Spleen (tissue), 11 donors: ENCODE measurements around the gene UXS1. TPM values are rescaled to one million over a fixed set of nuclear protein-coding genes. Genes with fewer than 3 reads are reported as not detected.

ENCODE experiments used
- DNase-seq: peaks from one replicate; pipeline ENCODE4 v3.0.0-alpha.2; 2020
- H3K27ac ChIP-seq, 8 donors: fragments of 200-600 bp; sonication (generic) in 7 of 8; 1 replicate in 4 of 8; 2 replicates in 4 of 8; pipeline versions ENCODE4 v1.5.0 to v1.8.0; 2016 to 2021; ENCODE audit warnings: inconsistent platforms in 4 of 8, mild to moderate bottlenecking in 4 of 8, moderate library complexity in 1 of 8
- H3K27me3 ChIP-seq, 7 donors: fragments of 200-600 bp; sonication (generic) in 6 of 7; replicated peaks in 1 of 7; 1 replicate in 4 of 7; 2 replicates in 3 of 7; pipeline versions ENCODE4 v1.5.0 to v1.8.0; 2016 to 2021; ENCODE audit warnings: inconsistent platforms in 3 of 7, mild to moderate bottlenecking in 1 of 7
- H3K36me3 ChIP-seq, 6 donors: fragments of 200-600 bp; sonication (generic) in 5 of 6; 1 replicate in 4 of 6; 2 replicates in 2 of 6; pipeline versions ENCODE4 v1.5.0 to v1.8.0; 2016 to 2021; ENCODE audit warnings: inconsistent platforms in 2 of 6
- H3K4me1 ChIP-seq, 6 donors: fragments of 200-600 bp; sonication (generic) in 5 of 6; 1 replicate in 3 of 6; 2 replicates in 3 of 6; pipeline versions ENCODE4 v1.5.0 to v1.8.0; 2016 to 2021; ENCODE audit warnings: inconsistent platforms in 3 of 6
- H3K4me3 ChIP-seq, 8 donors: fragments of 200-600 bp; sonication (generic) in 7 of 8; 1 replicate in 4 of 8; 2 replicates in 4 of 8; pipeline versions ENCODE4 v1.5.0 to v1.8.0; 2016 to 2021; ENCODE audit warnings: inconsistent platforms in 4 of 8, mild to moderate bottlenecking in 4 of 8, moderate library complexity in 2 of 8
- H3K9me3 ChIP-seq, 8 donors: fragments of 200-600 bp; sonication (generic) in 7 of 8; 1 replicate in 4 of 8; 2 replicates in 4 of 8; pipeline versions ENCODE4 v1.5.0 to v1.8.0; 2016 to 2021; ENCODE audit warnings: inconsistent platforms in 4 of 8
- POLR2A ChIP-seq, 3 donors: fragments of 450-650 bp; IDR thresholded peaks; one replicate each; pipeline ENCODE4 v1.5.1; 2017; ENCODE audit warnings: antibody characterized with exemption in 3 of 3, mild to moderate bottlenecking in 1 of 3
- POLR2AphosphoS5 ChIP-seq, 3 donors: sonication (generic); formaldehyde crosslinking; IDR thresholded peaks; one replicate each; pipeline ENCODE4 v1.5.1; 2017; ENCODE audit warnings: antibody characterized with exemption in 3 of 3
- WGBS, 5 donors: extraction: QIAGEN DNeasy Blood & Tissue Kit in 3 of 5; methylation state at CpG; one replicate each; pipeline versions ENCODE4 v1.1.5 to v1.1.7; 2013 to 2018; 5-methylcytosine and 5-hydroxymethylcytosine counted together
- intact Hi-C: fragments of 100-400 bp; cut with DNase I; formaldehyde crosslinking; loops from one replicate; pipeline ENCODE4 v1.15.0; 2023; ENCODE audit warnings: low total_unique reads
- polyA plus RNA-seq, 3 donors: library from polyadenylated mRNA; stranded (reverse); fragments of 200-250 nt; gene quantifications; one replicate each; pipeline ENCODE4 v1.2.1, GENCODE V29; 2013
- total RNA-seq, 7 donors: library from RNA; depleted of rRNA in 3 of 7; stranded (reverse); fragments of >200 nt in 3 of 7; fragmentation: NEBNext Ultra II Directional in 4 of 7; extraction: Animal tissue kit (Norgen Biotek cat#: 25700) in 4 of 7; gene quantifications; one replicate each; pipeline versions ENCODE4 v1.1.0 to v1.2.1, GENCODE V29; 2016 to 2021
- TF ChIP-seq, protein P1 (sequence below), 11 experiments: fragments of 200-600 bp in 7 of 11; fragments of 450-650 bp in 4 of 11; sonication (generic) in 4 of 11; IDR thresholded peaks in 8 of 11; conservative IDR thresholded peaks in 3 of 11; 1 replicate in 7 of 11; 2 replicates in 4 of 11; pipeline versions ENCODE4 v1.4.0 to v1.8.0; 2016 to 2021; ENCODE audit warnings: antibody characterized with exemption in 11 of 11, inconsistent platforms in 4 of 11, mild to moderate bottlenecking in 1 of 11
- donor health status: healthy with polysubstance abuse.
- donor health status: DM: no; HTN: no; CAD: no; lungs with moderate emphysema.
- donor health status: DM: no; HTN: no; CAD: no.
- donor health status: Bipolar disorder and iron deficiency.
- donor health status: healthy.
- donor health status: DM: no; HTN: no; CAD: no.
- donor health status: DM: yes; HTN: yes; CAD: no.

The UXS1 gene
- total and polyA plus RNA-seq, 10 donors = 9.5 to 60.1 (median 40.3) TPM

DNA sequence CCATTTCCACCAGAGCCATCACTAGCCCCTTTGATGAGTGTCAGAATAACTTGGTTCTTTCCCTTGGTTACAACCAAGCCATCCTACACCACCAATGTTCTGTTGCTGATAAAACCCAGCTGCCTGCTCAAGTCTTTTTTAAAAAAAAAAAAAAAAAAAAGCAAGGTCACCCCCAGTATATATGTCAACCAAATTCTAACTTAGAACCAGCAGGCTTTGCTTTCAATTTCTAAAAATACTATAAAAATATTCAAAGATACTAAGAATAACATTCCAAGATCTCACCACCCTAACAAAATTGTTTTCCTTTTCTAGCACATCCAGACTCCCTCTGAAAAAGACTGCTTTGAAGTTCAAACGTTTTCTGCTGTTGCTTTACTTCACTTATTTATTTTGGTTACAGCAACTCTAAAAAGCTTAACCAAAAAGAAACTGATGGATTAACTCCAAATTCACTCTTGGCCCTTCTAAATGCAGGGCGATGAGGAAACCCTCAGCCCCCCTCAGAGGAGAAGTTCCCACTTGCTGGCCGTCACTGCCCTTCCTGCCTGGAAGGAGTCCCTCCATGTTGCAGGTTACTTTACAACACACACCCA, 10.9 kb downstream of the UXS1 start:
- Histone ChIP-seq H3K27me3 (no peaks in the 10 kb centered on the region), H3K4me1 (peaks cover 0 to 78% (median 31%) of the 10 kb centered on the region in 6 donors), H3K4me3 (no peak overlapping the region), H3K9me3 (no peaks in the 10 kb centered on the region), H3K27ac (peak overlapping the region in 6 of 8 donors; percentile 14 to 46 (median 25)), H3K36me3 (no peaks in the 10 kb centered on the region)
- intact Hi-C loops = no loop called here
- 15 to 21% (median 18%) methylated on average over 3 of the region's 3 CpGs for WGBS, 5 donors
- TF ChIP-seq, protein P1, sequence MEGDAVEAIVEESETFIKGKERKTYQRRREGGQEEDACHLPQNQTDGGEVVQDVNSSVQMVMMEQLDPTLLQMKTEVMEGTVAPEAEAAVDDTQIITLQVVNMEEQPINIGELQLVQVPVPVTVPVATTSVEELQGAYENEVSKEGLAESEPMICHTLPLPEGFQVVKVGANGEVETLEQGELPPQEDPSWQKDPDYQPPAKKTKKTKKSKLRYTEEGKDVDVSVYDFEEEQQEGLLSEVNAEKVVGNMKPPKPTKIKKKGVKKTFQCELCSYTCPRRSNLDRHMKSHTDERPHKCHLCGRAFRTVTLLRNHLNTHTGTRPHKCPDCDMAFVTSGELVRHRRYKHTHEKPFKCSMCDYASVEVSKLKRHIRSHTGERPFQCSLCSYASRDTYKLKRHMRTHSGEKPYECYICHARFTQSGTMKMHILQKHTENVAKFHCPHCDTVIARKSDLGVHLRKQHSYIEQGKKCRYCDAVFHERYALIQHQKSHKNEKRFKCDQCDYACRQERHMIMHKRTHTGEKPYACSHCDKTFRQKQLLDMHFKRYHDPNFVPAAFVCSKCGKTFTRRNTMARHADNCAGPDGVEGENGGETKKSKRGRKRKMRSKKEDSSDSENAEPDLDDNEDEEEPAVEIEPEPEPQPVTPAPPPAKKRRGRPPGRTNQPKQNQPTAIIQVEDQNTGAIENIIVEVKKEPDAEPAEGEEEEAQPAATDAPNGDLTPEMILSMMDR (IDR thresholded peaks at IDR 0.05 in 8 of 11, conservative IDR thresholded peaks at IDR 0.05 in 3 of 11) = no peak
- TF ChIP-seq POLR2AphosphoS5 (IDR thresholded peaks at IDR 0.05) (no peak), POLR2A (IDR thresholded peaks at IDR 0.05) (no peak)
- DNase-seq = no peak

DNA sequence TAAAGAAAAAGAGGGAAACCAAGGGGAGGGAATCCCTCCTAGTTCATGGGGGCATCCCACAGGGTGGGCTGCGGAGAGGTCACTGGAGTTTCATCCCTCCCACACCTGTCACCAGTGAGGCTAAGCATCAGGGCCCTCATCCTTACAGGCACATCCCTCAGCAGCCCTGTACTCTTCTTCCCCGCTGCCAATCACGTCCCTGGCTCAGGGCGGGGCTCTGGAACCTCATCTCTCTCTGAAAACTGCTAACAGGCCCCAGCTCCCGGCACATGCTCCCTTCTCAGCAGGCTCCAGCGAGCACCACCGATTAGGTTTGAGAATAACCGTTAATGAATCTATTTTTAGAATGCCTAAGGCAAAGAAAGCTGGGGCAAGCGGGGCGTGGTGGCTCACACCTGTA, 13.0 kb downstream of the UXS1 start:
- H3K4me3 ChIP-seq = no peak overlapping the region
- H3K27ac ChIP-seq = no peak overlapping the region
- no peak for DNase-seq
- peaks cover 0 to 9% (median 0%) of the 10 kb centered on the region in 6 donors for H3K36me3 ChIP-seq
- peaks cover 0 to 68% (median 22%) of the 10 kb centered on the region in 6 donors for H3K4me1 ChIP-seq
- no peaks in the 10 kb centered on the region for H3K27me3 ChIP-seq
- no peak for TF ChIP-seq POLR2AphosphoS5 (IDR thresholded peaks at IDR 0.05)
- TF ChIP-seq POLR2A (IDR thresholded peaks at IDR 0.05) = no peak
- TF ChIP-seq, protein P1 (IDR thresholded peaks at IDR 0.05 in 8 of 11, conservative IDR thresholded peaks at IDR 0.05 in 3 of 11) = no peak
- H3K9me3 ChIP-seq = no peaks in the 10 kb centered on the region
- 88 to 94% (median 88%) methylated on average over 8 to 10 of the region's 10 CpGs for WGBS, 5 donors
- intact Hi-C loops = no loop called here

DNA sequence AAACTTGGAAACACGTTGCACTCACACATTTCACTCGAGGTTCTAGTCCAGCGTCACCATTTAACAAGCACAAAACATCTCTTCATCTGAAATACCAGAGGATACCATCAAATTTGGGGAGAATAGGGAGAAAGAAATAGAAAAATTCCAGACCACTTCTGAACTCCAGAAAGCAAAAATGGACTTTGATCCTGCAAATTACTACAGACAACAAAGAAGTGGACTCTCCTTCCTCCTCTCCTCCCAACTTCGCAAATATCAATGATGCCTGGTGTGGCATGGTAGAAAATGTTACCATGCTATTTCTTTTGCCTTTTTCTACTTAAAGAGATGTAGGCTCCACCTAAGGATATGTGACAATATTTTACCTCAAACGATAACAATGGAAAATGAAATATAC, 13.5 kb downstream of the UXS1 start:
- intact Hi-C loops = no loop called here
- WGBS, 5 donors = 91 to 96% (median 94%) methylated on average over 5 of the region's 5 CpGs
- Histone ChIP-seq H3K27ac (no peak overlapping the region), H3K9me3 (no peaks in the 10 kb centered on the region), H3K4me3 (no peak overlapping the region), H3K4me1 (peaks cover 0 to 69% (median 22%) of the 10 kb centered on the region in 6 donors), H3K36me3 (peaks cover 0 to 9% (median 0%) of the 10 kb centered on the region in 6 donors), H3K27me3 (no peaks in the 10 kb centered on the region)
- TF ChIP-seq, protein P1 (IDR thresholded peaks at IDR 0.05 in 8 of 11, conservative IDR thresholded peaks at IDR 0.05 in 3 of 11) = no peak
- TF ChIP-seq POLR2A (IDR thresholded peaks at IDR 0.05) = no peak
- TF ChIP-seq POLR2AphosphoS5 (IDR thresholded peaks at IDR 0.05) = no peak
- DNase-seq = no peak

DNA sequence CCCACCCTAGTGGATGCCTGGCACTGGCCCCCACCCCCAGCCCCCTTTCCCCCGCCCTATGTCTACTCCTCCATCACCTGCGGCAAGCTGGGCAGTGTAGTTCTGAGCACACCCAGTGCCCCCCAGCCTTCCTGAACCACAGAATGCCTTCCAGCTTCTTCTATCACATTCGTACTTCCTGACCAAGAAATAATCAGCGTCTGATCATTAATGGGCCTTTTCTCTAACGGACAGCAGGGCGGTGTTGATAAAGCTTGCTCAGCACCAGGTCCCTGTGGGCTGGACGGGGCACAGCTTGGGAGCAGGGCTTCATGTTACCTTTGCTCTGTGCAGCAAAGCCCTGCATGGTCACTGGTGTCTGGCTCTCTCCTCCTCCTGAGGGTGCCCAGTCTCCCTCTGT, 15.4 kb downstream of the UXS1 start:
- H3K36me3 ChIP-seq = peaks cover 0 to 9% (median 0%) of the 10 kb centered on the region in 6 donors
- TF ChIP-seq POLR2AphosphoS5 (IDR thresholded peaks at IDR 0.05) = no peak
- H3K4me1 ChIP-seq = peaks cover 0 to 69% (median 12%) of the 10 kb centered on the region in 6 donors
- 94 to 98% (median 94%) methylated on average over 7 of the region's 7 CpGs for WGBS, 5 donors
- no peak overlapping the region for H3K4me3 ChIP-seq
- no peaks in the 10 kb centered on the region for H3K9me3 ChIP-seq
- intact Hi-C loops = no loop called here
- H3K27me3 ChIP-seq = no peaks in the 10 kb centered on the region
- DNase-seq = no peak
- no peak overlapping the region for H3K27ac ChIP-seq
